GM23338 (cell line): ENCODE results near the gene ACBD3. TPM values are rescaled to one million over a fixed set of nuclear protein-coding genes. Genes with fewer than 3 reads are reported as not detected.

ENCODE experiments used
- ATAC-seq: fragments of 200-7000 bp; cut with Tn5 transposase; 3 replicates; pipeline ENCODE4 v1.9.1; 2020
- DNase-seq: peaks from one replicate; pipeline ENCODE4 v3.0.0-alpha.2; 2015; ENCODE audit warnings: low spot score
- H2AFZ ChIP-seq: fragments of 200-600 bp; sonication (generic); 2 replicates; pipeline ENCODE4 v1.8.0; 2016; ENCODE audit warnings: antibody characterized with exemption, mild to moderate bottlenecking, moderate library complexity
- H3F3A ChIP-seq: fragments of 200-600 bp; sonication (generic); replicated peaks from 2 replicates; pipeline ENCODE4 v1.8.0; 2017; ENCODE audit warnings: antibody characterized with exemption, mixed run types, low read depth
- H3K27ac ChIP-seq: fragments of 200-600 bp; sonication (generic); 2 replicates; pipeline ENCODE4 v1.6.1; 2016; ENCODE audit warnings: low read depth
- H3K27me3 ChIP-seq: fragments of 200-600 bp; sonication (generic); 2 replicates; pipeline ENCODE4 v1.8.0; 2016; ENCODE audit warnings: mild to moderate bottlenecking, mixed run types, moderate library complexity; ENCODE audit not compliant: insufficient read depth
- H3K36me3 ChIP-seq: fragments of 200-600 bp; sonication (generic); 2 replicates; pipeline ENCODE4 v1.8.0; 2016; ENCODE audit warnings: mild to moderate bottlenecking; ENCODE audit not compliant: insufficient read depth
- H3K4me1 ChIP-seq: fragments of 200-600 bp; sonication (generic); 2 replicates; pipeline ENCODE4 v1.8.0; 2016; ENCODE audit warnings: mild to moderate bottlenecking, moderate library complexity; ENCODE audit not compliant: insufficient read depth
- H3K4me2 ChIP-seq: fragments of 200-600 bp; sonication (generic); 2 replicates; pipeline ENCODE4 v1.7.1; 2017; ENCODE audit warnings: mixed run types
- H3K4me3 ChIP-seq: fragments of 200-600 bp; sonication (generic); 2 replicates; pipeline ENCODE4 v1.6.1; 2016; ENCODE audit warnings: mixed run types
- H3K79me2 ChIP-seq: fragments of 200-600 bp; sonication (generic); replicated peaks from 2 replicates; pipeline ENCODE4 v1.8.0; 2017; ENCODE audit warnings: mild to moderate bottlenecking; ENCODE audit not compliant: insufficient read depth
- H3K9me2 ChIP-seq: fragments of 200-600 bp; sonication (generic); 2 replicates; pipeline ENCODE4 v1.8.0; 2017; ENCODE audit not compliant: insufficient read depth
- H4K20me1 ChIP-seq: fragments of 200-600 bp; sonication (generic); replicated peaks from 2 replicates; pipeline ENCODE4 v1.8.0; 2017; ENCODE audit warnings: mild to moderate bottlenecking; ENCODE audit not compliant: insufficient read depth
- H3K27ac Mint-ChIP-seq: 2 replicates; pipeline ENCODE4 v1.8.0; 2020; ENCODE audit warnings: inconsistent platforms, mild to moderate bottlenecking, moderate library complexity, mixed read lengths
- H3K27me3 Mint-ChIP-seq: 3 replicates; pipeline ENCODE4 v1.8.0; 2022; ENCODE audit warnings: low read depth, mild to moderate bottlenecking, moderate library complexity, mixed read lengths, inconsistent platforms; ENCODE audit not compliant: insufficient read depth, poor library complexity
- H3K36me3 Mint-ChIP-seq: 3 replicates; pipeline ENCODE4 v1.8.0; 2021; ENCODE audit warnings: low read depth, mild to moderate bottlenecking, inconsistent platforms, moderate library complexity, mixed read lengths
- H3K4me1 Mint-ChIP-seq: 3 replicates; pipeline ENCODE4 v1.8.0; 2020; ENCODE audit warnings: mild to moderate bottlenecking, inconsistent platforms, mixed read lengths
- H3K4me3 Mint-ChIP-seq: 3 replicates; pipeline ENCODE4 v1.8.0; 2021; ENCODE audit warnings: moderate library complexity, mild to moderate bottlenecking, inconsistent platforms, mixed read lengths
- H3K9me3 Mint-ChIP-seq: 3 replicates; pipeline ENCODE4 v1.8.0; 2020; ENCODE audit warnings: moderate library complexity, mild to moderate bottlenecking, inconsistent platforms, mixed read lengths
- CREB1 ChIP-seq: fragments of 250-450 bp; sonication (Bioruptor Pico); IDR thresholded peaks from 2 replicates; pipeline ENCODE4 v1.5.0; 2020; ENCODE audit warnings: low read depth, mild to moderate bottlenecking, moderate library complexity
- EZH2 ChIP-seq: fragments of 200-600 bp; sonication (generic); IDR thresholded peaks from one replicate; pipeline ENCODE4 v1.8.0; 2017; ENCODE audit warnings: antibody characterized with exemption, mild to moderate bottlenecking, low read depth; ENCODE audit not compliant: unreplicated experiment
- POLR2AphosphoS5 ChIP-seq: IDR thresholded peaks from 2 replicates; pipeline ENCODE4 v1.6.1; 2016; ENCODE audit warnings: antibody characterized with exemption, low read depth
- polyA plus RNA-seq: library from polyadenylated mRNA; unstranded; fragments of >200 nt; fragmentation: Nextera tagmentation; extraction: Ambion mirVana; gene quantifications from 2 replicates; pipeline ENCODE4 v1.2.1, GENCODE V29; 2016
- total RNA-seq: library from RNA; depleted of rRNA; stranded (reverse); fragments of >200 nt; shearing (Covaris generic); gene quantifications from 2 replicates; pipeline ENCODE4 v1.2.3, GENCODE V29; 2014
- TF ChIP-seq, protein P1 (sequence below), 2 experiments: fragments of 200-600 bp in 1 of 2; sonication (generic) in 1 of 2; conservative IDR thresholded peaks; 2 replicates each; pipeline versions ENCODE4 v1.5.1 to v1.6.1; 2016 to 2017; ENCODE audit warnings: antibody characterized with exemption in 2 of 2, low read depth in 2 of 2, mild to moderate bottlenecking in 2 of 2, moderate library complexity in 1 of 2

Gene ACBD3
- total and polyA plus RNA-seq, 2 experiments from 2014 or later = 17.1 to 36.2 TPM

DNA sequence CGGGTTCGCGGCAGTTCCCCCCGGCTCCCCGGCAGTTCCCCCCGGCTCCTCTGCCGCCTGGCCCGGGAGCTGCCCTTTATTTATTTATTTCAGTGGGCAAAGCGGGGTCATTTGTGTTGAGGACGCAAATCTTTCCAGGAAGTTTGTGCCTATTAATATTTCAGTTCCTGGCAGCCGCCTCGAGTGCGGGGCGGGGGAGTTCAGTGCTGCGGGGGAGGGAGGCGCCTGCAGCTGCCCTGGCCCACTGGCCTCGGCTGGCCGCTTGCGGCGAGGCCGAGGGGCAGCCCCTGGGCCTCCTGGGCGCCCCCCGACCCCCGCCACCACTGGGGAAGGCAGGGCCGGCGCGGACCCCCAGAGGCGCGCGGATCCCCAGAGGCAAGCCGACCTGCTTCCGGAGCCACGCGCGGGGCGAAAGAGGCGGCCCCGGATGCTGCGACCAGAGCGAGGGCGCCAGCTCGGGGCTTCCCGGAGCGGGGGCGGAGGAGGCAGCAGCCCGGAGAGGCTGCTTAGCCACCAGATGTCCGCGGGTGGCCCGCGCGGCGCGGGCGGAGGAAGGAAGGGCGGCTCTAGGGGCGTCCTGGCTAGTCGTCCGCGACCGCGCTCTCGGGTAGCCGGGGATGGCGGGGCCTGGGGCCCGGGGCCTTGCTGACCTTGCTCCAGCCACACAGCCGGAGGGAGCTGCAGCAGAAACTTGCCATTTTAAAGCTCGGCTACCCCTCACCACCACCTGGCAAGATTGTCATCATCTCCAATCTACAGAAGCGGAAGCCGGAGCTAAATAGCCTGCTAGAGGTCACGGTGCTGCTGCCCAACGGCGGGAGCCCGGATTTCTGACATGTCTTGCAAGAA lies 76.1 kb downstream of the ACBD3 start:
- H3K27ac ChIP-seq = peak overlapping the region; percentile 36; the same call in 1 of the 2 replicates
- no peaks in the 10 kb centered on the region for H3K9me2 ChIP-seq
- peak overlapping the region; percentile 86 for H3K4me3 ChIP-seq
- Mint-ChIP-seq H3K9me3 (peaks cover 3% of the 10 kb centered on the region; the same call in 1 of the 3 replicates), H3K27ac (no peak overlapping the region), H3K4me1 (peaks cover 37% of the 10 kb centered on the region), H3K4me3 (peak overlapping the region; percentile 70), H3K36me3 (no peaks in the 10 kb centered on the region; the same call in 2 of the 3 replicates), H3K27me3 (peaks cover 15% of the 10 kb centered on the region)
- peaks cover 17% of the 10 kb centered on the region for H3K27me3 ChIP-seq
- H2AFZ ChIP-seq = peak overlapping the region; percentile 81
- peaks cover 46% of the 10 kb centered on the region for H3K4me1 ChIP-seq
- no peaks in the 10 kb centered on the region for H4K20me1 ChIP-seq
- ATAC-seq (peak; percentile 30), DNase-seq (peak; percentile 59)
- H3K79me2 ChIP-seq = no peaks in the 10 kb centered on the region
- peak overlapping the region; percentile 96 for H3K4me2 ChIP-seq
- TF ChIP-seq CREB1 (CRISPR knock-in tag) (no peak), POLR2AphosphoS5 (0 out of 2 replicates have a peak, but pooled peaks have one; percentile 9)
- H3F3A ChIP-seq = peaks cover 35% of the 10 kb centered on the region
- no peaks in the 10 kb centered on the region for H3K36me3 ChIP-seq

- H3K4me1 Mint-ChIP-seq = peaks cover 41% of the 10 kb centered on the region
- H2AFZ ChIP-seq = peak overlapping the region; percentile 81
- H3K4me2 ChIP-seq = peak overlapping the region; percentile 96
- H3K36me3 ChIP-seq = no peaks in the 10 kb centered on the region
- TF ChIP-seq CREB1 (CRISPR knock-in tag) (peak; percentile 47), EZH2 (no peak), POLR2AphosphoS5 (0 out of 2 replicates have a peak, but pooled peaks have one; percentile 10)
- TF ChIP-seq, protein P1, sequence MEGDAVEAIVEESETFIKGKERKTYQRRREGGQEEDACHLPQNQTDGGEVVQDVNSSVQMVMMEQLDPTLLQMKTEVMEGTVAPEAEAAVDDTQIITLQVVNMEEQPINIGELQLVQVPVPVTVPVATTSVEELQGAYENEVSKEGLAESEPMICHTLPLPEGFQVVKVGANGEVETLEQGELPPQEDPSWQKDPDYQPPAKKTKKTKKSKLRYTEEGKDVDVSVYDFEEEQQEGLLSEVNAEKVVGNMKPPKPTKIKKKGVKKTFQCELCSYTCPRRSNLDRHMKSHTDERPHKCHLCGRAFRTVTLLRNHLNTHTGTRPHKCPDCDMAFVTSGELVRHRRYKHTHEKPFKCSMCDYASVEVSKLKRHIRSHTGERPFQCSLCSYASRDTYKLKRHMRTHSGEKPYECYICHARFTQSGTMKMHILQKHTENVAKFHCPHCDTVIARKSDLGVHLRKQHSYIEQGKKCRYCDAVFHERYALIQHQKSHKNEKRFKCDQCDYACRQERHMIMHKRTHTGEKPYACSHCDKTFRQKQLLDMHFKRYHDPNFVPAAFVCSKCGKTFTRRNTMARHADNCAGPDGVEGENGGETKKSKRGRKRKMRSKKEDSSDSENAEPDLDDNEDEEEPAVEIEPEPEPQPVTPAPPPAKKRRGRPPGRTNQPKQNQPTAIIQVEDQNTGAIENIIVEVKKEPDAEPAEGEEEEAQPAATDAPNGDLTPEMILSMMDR (conservative IDR thresholded peaks at IDR 0.05; ENCODE audit: low read depth in 2 of 2) = 0 out of 4 replicates have a peak, but pooled peaks of 1 of the 2 experiments have one; percentile 1
- H3K27me3 ChIP-seq = peaks cover 17% of the 10 kb centered on the region
- H3K4me1 ChIP-seq = peaks cover 50% of the 10 kb centered on the region
- H3K36me3 Mint-ChIP-seq = no peaks in the 10 kb centered on the region; the same call in 2 of the 3 replicates
- H3K4me3 Mint-ChIP-seq = peak overlapping the region; percentile 94
- H4K20me1 ChIP-seq = no peaks in the 10 kb centered on the region
- H3K79me2 ChIP-seq = no peaks in the 10 kb centered on the region
- H3K9me3 Mint-ChIP-seq = no peaks in the 10 kb centered on the region; the same call in 2 of the 3 replicates
- peak; percentile 55 for ATAC-seq
- peaks cover 17% of the 10 kb centered on the region for H3K27me3 Mint-ChIP-seq
- 0 out of 2 replicates have a peak overlapping the region, but pooled peaks have one; percentile 26 for H3K27ac ChIP-seq
- peak; percentile 92 for DNase-seq
- peak overlapping the region; percentile 2; the same call in 1 of the 2 replicates for H3K27ac Mint-ChIP-seq
- H3K4me3 ChIP-seq = peak overlapping the region; percentile 86
- peaks cover 35% of the 10 kb centered on the region for H3F3A ChIP-seq
- no peaks in the 10 kb centered on the region for H3K9me2 ChIP-seq
These were observed 76.7 kb downstream of the ACBD3 start for GRCh38 chr1:226109829-226110248.
